Cardiac muscle cell (in vitro differentiated cells and primary cell): Measurements from ENCODE around the gene LRFN4. TPM values are rescaled to one million over a fixed set of nuclear protein-coding genes. Genes with fewer than 3 reads are reported as not detected.

Source experiments
- DNase-seq, 2 donors: peaks; one replicate each; pipeline versions ENCODE4 v3.0.0 to v3.0.0-alpha.2; 2010 to 2017; ENCODE audit warnings: low read depth in 1 of 2, low spot score in 1 of 2
- H3K27ac ChIP-seq: fragments of 200-600 bp; sonication (generic); 2 replicates; pipeline ENCODE4 v1.5.1; 2016
- H3K27me3 ChIP-seq: fragments of 200-600 bp; sonication (generic); 2 replicates; pipeline ENCODE4 v1.6.0; 2016; ENCODE audit warnings: control low read depth
- H3K36me3 ChIP-seq: fragments of 200-600 bp; sonication (generic); 2 replicates; pipeline ENCODE4 v1.5.1; 2016; ENCODE audit warnings: control low read depth
- H3K4me1 ChIP-seq: fragments of 200-600 bp; sonication (generic); 2 replicates; pipeline ENCODE4 v1.8.1; 2017; ENCODE audit warnings: low read depth, mild to moderate bottlenecking, mixed run types
- H3K4me3 ChIP-seq: fragments of 200-600 bp; sonication (generic); 2 replicates; pipeline ENCODE4 v1.5.1; 2016; ENCODE audit warnings: mild to moderate bottlenecking
- H3K9me3 ChIP-seq: fragments of 200-600 bp; sonication (generic); 2 replicates; pipeline ENCODE4 v1.5.1; 2017; ENCODE audit warnings: low read depth, mild to moderate bottlenecking, control low read depth
- polyA plus RNA-seq: library from polyadenylated mRNA; unstranded; fragments of >200 nt; fragmentation: Nextera tagmentation; extraction: Ambion mirVana; gene quantifications from 2 replicates; pipeline ENCODE4 v1.2.1, GENCODE V29; 2016
- total RNA-seq: library from RNA; depleted of rRNA; stranded (reverse); fragments of >200 nt; gene quantifications from 2 replicates; pipeline ENCODE4 v1.2.3, GENCODE V29; 2016
- TF ChIP-seq, protein P1 (sequence below): IDR thresholded peaks from 2 replicates; pipeline ENCODE4 v1.5.1; 2012; ENCODE audit warnings: low read depth, mild to moderate bottlenecking, low read length

Gene LRFN4
- total RNA-seq (40.6 and 50.4 TPM in 2 replicates), polyA plus RNA-seq (41.6 and 57.8 TPM in 2 replicates)

DNA sequence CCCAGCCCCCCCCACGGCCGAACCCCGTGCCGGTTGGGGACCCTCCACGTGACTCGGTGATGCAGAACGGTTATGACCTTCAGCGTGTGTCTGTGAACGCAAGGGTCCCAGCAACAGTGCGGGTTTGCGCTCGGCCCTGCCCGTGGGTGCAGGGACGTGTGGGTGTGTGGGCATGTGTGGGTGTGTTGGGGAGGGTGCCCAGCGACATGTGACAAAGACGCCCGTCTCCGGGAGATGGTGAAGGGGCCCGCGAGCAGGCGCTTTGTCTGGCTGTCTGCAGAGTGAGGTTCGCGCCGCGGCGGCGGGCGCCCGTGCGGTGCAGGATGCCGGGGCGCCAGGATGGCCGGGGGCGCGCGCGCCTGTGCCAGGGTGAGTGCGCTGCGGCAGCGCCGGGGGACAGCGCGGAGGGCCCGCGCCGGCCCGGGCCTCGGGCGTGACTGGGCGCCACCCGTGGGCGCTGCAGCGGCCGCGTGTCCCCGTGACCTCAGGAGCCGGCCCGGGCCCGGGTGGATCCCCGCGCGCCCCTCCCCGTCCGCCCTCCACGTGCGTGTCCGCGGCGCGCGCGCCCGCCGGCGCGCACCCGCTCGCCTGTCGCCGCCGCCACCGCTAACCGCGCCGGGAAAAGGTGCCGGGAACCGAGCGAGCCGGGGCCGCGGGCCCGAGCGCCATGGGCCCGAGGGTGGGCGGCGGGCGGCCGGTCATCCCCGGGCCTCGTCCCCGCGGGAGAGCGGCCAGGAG, at the start of gene LRFN4:
Gene LRFN4 (plus strand): TSS at position 569 of the 738 bp plus-strand sequence. CDS start 681 bp downstream, outside the sequence.
- DNase-seq: peak in 1 of 2 donors; percentile 76
- H3K9me3 ChIP-seq: no peaks in the 10 kb centered on the region
- TF ChIP-seq, protein P1, sequence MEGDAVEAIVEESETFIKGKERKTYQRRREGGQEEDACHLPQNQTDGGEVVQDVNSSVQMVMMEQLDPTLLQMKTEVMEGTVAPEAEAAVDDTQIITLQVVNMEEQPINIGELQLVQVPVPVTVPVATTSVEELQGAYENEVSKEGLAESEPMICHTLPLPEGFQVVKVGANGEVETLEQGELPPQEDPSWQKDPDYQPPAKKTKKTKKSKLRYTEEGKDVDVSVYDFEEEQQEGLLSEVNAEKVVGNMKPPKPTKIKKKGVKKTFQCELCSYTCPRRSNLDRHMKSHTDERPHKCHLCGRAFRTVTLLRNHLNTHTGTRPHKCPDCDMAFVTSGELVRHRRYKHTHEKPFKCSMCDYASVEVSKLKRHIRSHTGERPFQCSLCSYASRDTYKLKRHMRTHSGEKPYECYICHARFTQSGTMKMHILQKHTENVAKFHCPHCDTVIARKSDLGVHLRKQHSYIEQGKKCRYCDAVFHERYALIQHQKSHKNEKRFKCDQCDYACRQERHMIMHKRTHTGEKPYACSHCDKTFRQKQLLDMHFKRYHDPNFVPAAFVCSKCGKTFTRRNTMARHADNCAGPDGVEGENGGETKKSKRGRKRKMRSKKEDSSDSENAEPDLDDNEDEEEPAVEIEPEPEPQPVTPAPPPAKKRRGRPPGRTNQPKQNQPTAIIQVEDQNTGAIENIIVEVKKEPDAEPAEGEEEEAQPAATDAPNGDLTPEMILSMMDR: no peak

DNA sequence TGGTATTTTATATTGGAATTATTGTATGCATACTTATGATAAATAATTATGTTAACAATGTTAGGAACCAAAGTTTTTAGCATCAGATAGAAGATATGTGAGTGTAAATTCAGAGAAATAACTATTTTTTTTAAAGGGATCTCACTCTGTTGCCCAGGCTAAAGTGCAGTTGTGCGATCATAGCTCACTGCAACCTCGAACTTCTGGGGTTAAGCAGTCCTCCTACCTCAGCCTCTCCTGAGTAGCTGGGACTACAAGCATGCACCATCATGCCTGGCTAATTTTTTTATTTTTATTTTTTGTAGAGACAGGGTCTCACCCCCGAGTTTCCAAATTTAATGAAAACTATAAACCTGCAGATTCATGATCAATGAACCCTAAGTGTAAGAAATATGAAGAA, 47.3 kb upstream of the LRFN4 start:
- Histone ChIP-seq H3K9me3 (no peaks in the 10 kb centered on the region), H3K4me1 (no peaks in the 10 kb centered on the region), H3K4me3 (no peak overlapping the region), H3K27me3 (no peaks in the 10 kb centered on the region), H3K36me3 (no peaks in the 10 kb centered on the region), H3K27ac (no peak overlapping the region)
- TF ChIP-seq, protein P1: no peak
- DNase-seq: no peak

More for the DNA sequence above, at the start of gene LRFN4:
- Histone ChIP-seq H3K27ac (peak within 1 kb of the TSS; percentile 2), H3K4me1 (peaks cover 6% of the 10 kb centered on the region), H3K4me3 (peak within 1 kb of the TSS; percentile 59), H3K36me3 (peaks cover 3% of the 10 kb centered on the region), H3K27me3 (no peaks in the 10 kb centered on the region)

DNA sequence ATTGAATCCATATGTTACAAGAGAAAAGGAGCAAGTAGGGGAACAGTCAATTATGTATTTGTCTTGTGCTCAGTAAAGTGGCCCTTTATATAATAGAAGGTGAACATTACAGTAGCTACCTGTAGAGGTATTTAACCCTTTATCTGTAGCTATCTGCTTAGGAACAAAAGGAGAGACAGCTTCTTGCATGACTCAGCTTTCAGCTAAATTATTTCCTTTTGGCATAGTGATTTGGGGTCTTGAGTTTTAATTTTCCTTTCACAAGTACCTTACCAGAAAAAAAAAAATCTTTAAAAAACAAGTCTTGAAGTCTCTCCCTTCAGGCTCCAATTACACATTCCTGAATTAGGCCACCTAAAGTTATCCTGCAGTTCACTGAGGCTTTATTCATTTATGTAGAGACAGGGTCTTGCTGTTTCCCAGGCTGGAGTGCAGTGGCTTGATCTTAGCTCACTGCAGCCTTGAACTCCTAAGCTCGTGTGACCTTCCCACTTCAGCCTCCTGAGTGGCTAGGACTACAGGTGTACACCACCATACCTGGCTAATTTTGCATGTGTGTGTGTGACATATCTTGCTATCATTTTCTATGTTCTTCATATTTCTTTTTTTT, 46.2 kb upstream of the LRFN4 start:
- Histone ChIP-seq H3K36me3 (no peaks in the 10 kb centered on the region), H3K4me3 (no peak overlapping the region), H3K27me3 (no peaks in the 10 kb centered on the region), H3K9me3 (no peaks in the 10 kb centered on the region), H3K4me1 (no peaks in the 10 kb centered on the region), H3K27ac (no peak overlapping the region)
- no peak for DNase-seq
- TF ChIP-seq, protein P1: no peak

DNA sequence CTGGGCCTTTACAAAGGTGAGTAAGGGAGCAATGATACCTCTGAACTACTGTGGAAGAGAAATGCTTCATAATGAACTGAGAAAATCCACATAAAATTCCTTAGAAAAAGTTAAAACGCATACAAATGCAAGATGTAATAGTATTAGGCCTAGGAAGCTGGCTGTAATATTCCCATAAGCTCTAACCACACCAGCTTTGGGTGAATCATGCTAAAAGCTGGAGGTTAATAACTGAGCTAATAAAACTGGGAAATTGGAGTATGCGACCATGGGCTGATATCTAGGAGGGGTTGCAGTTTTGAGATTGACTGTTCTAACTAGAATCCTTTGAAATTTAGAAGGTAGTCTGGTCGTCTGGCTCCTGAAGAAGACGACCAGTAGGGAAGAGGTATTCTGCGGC, 42.2 kb upstream of the LRFN4 start:
- TF ChIP-seq, protein P1: no peak
- DNase-seq: no peak

DNA sequence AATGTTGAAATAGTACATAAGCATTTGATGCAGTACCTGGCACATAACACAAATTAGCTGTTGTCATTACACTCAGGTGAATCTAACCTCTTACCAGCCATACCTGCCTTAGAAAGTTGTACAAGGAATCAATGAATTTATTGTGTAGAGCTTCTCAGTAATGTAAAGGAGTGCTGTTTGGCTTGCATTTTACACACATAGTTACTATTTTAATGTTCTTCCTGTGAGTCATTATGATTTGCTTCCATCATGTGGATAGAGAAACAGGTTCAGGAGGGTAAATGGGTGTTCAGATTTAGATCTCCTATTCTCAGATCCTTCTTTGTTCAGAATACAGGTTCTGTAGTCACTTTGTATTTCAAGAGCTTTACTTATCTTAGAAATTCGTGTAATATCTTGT, 41.2 kb upstream of the LRFN4 start:
- no peaks in the 10 kb centered on the region for H3K27me3 ChIP-seq
- no peaks in the 10 kb centered on the region for H3K36me3 ChIP-seq
- H3K4me3 ChIP-seq: no peak overlapping the region
- DNase-seq: no peak
- H3K27ac ChIP-seq: no peak overlapping the region
- H3K9me3 ChIP-seq: no peaks in the 10 kb centered on the region
- no peaks in the 10 kb centered on the region for H3K4me1 ChIP-seq
- TF ChIP-seq, protein P1: no peak

More for the DNA sequence above, 42.2 kb upstream of the LRFN4 start:
- H3K4me3 ChIP-seq: no peak overlapping the region
- no peak overlapping the region for H3K27ac ChIP-seq
- no peaks in the 10 kb centered on the region for H3K36me3 ChIP-seq
- H3K9me3 ChIP-seq: no peaks in the 10 kb centered on the region
- no peaks in the 10 kb centered on the region for H3K4me1 ChIP-seq
- H3K27me3 ChIP-seq: no peaks in the 10 kb centered on the region
